ENCODE data around the gene EDARADD. TPM values are rescaled to one million over a fixed set of nuclear protein-coding genes. Genes with fewer than 3 reads are reported as not detected.

Gene EDARADD
- total RNA-seq, 3 donors from 2014 or later: 0.32 to 27.1 (median 20.3) TPM

- H3K27me3 ChIP-seq: peaks cover 0 to 7% of the 10 kb centered on the region in 2 donors
- H3K36me3 ChIP-seq: no peaks in the 10 kb centered on the region
- H3K4me3 ChIP-seq: no peak overlapping the region
- no peak for TF ChIP-seq CTCF (IDR thresholded peaks at IDR 0.05)
- no peak for TF ChIP-seq POLR2AphosphoS5 (IDR thresholded peaks at IDR 0.05)
- no peak for TF ChIP-seq POLR2A (IDR thresholded peaks at IDR 0.05)
- no peaks in the 10 kb centered on the region for H3K4me1 ChIP-seq
- no peaks in the 10 kb centered on the region for H3K9me3 ChIP-seq
- DNase-seq (ENCODE audit: low spot score in 2 of 2): no peak
- intact Hi-C loops (cut with DNase I; ENCODE audit: low total_unique reads): no loop called here
- no peak overlapping the region for H3K27ac ChIP-seq
Observed at GRCh38 chr1:236400061-236400603, 6.0 kb downstream of the EDARADD start.

- intact Hi-C loops (cut with DNase I; ENCODE audit: low total_unique reads): no loop called here
- H3K27me3 ChIP-seq: no peaks in the 10 kb centered on the region
- TF ChIP-seq POLR2A (IDR thresholded peaks at IDR 0.05) (no peak), POLR2AphosphoS5 (IDR thresholded peaks at IDR 0.05) (no peak), CTCF (IDR thresholded peaks at IDR 0.05) (no peak)
- no peaks in the 10 kb centered on the region for H3K4me1 ChIP-seq
- H3K27ac ChIP-seq: no peak overlapping the region
- H3K9me3 ChIP-seq: no peaks in the 10 kb centered on the region
- DNase-seq (ENCODE audit: low spot score in 2 of 2): no peak
- no peaks in the 10 kb centered on the region for H3K36me3 ChIP-seq
- no peak overlapping the region for H3K4me3 ChIP-seq
Observed at GRCh38 chr1:236401698-236402097, 7.6 kb downstream of the EDARADD start.

- no peaks in the 10 kb centered on the region for H3K9me3 ChIP-seq
- no peak for TF ChIP-seq CTCF (IDR thresholded peaks at IDR 0.05)
- TF ChIP-seq POLR2AphosphoS5 (IDR thresholded peaks at IDR 0.05): no peak
- TF ChIP-seq POLR2A (IDR thresholded peaks at IDR 0.05): no peak
- no peaks in the 10 kb centered on the region for H3K4me1 ChIP-seq
- H3K27me3 ChIP-seq: no peaks in the 10 kb centered on the region
- no peak for DNase-seq (ENCODE audit: low spot score in 2 of 2)
- no peaks in the 10 kb centered on the region for H3K36me3 ChIP-seq
- intact Hi-C loops (cut with DNase I; ENCODE audit: low total_unique reads): no loop called here
- no peak overlapping the region for H3K4me3 ChIP-seq
- H3K27ac ChIP-seq: no peak overlapping the region
Observed at GRCh38 chr1:236403905-236404696, 10.0 kb downstream of the EDARADD start.

- Histone ChIP-seq H3K9me3 (no peaks in the 10 kb centered on the region), H3K36me3 (no peaks in the 10 kb centered on the region), H3K27ac (no peak overlapping the region), H3K27me3 (no peaks in the 10 kb centered on the region), H3K4me3 (no peak overlapping the region), H3K4me1 (no peaks in the 10 kb centered on the region)
- intact Hi-C loops (cut with DNase I; ENCODE audit: low total_unique reads): no loop called here
- TF ChIP-seq CTCF (IDR thresholded peaks at IDR 0.05): no peak
- TF ChIP-seq POLR2AphosphoS5 (IDR thresholded peaks at IDR 0.05): no peak
- no peak for TF ChIP-seq POLR2A (IDR thresholded peaks at IDR 0.05)
- no peak for DNase-seq (ENCODE audit: low spot score in 2 of 2)
Observed at GRCh38 chr1:236407059-236407458, 13.0 kb downstream of the EDARADD start.

GRCh38 chr1:236413688-236414087 is 19.6 kb downstream of the EDARADD start:
- Histone ChIP-seq H3K27me3 (no peaks in the 10 kb centered on the region), H3K27ac (no peak overlapping the region)
- intact Hi-C loops (cut with DNase I; ENCODE audit: low total_unique reads): no loop called here

More at GRCh38 chr1:236413688-236414087, 19.6 kb downstream of the EDARADD start:
- Histone ChIP-seq H3K4me3 (no peak overlapping the region), H3K36me3 (no peaks in the 10 kb centered on the region), H3K4me1 (no peaks in the 10 kb centered on the region), H3K9me3 (no peaks in the 10 kb centered on the region)
- TF ChIP-seq POLR2A (IDR thresholded peaks at IDR 0.05) (no peak), POLR2AphosphoS5 (IDR thresholded peaks at IDR 0.05) (no peak), CTCF (IDR thresholded peaks at IDR 0.05) (no peak)
- no peak for DNase-seq (ENCODE audit: low spot score in 2 of 2)
